GM21723 (cell line): Measurements from ENCODE around the gene LAMA3.

Experiments
- ATAC-seq: cut with Tn5 transposase; IDR thresholded peaks from one replicate; pipeline ENCODE4 v1.9.1; 2021; ENCODE audit warnings: mild to moderate bottlenecking, moderate library complexity; ENCODE audit not compliant: unreplicated experiment

Gene LAMA3

GRCh38 chr18:23871410-23871809, 182.2 kb downstream of the LAMA3 start:
- no peak for ATAC-seq

GRCh38 chr18:23872701-23873550, 183.7 kb downstream of the LAMA3 start:
- ATAC-seq = no peak

- no peak for ATAC-seq
Measured at GRCh38 chr18:23875966-23876895, 187.0 kb downstream of the LAMA3 start.

- ATAC-seq = no peak
Measured at GRCh38 chr18:23876921-23877320, 187.7 kb downstream of the LAMA3 start.

GRCh38 chr18:23877371-23877770, 188.1 kb downstream of the LAMA3 start:
- ATAC-seq = no peak

- no peak for ATAC-seq
Measured at GRCh38 chr18:23878336-23878900, 189.2 kb downstream of the LAMA3 start.

GRCh38 chr18:23879126-23879525, 189.9 kb downstream of the LAMA3 start:
- ATAC-seq = no peak

GRCh38 chr18:23879544-23879943, 190.3 kb downstream of the LAMA3 start:
- no peak for ATAC-seq

- no peak for ATAC-seq
Measured at GRCh38 chr18:23879966-23880565, 190.8 kb downstream of the LAMA3 start.

- ATAC-seq = no peak
Measured at GRCh38 chr18:23880931-23881617, 191.8 kb downstream of the LAMA3 start.

GRCh38 chr18:23881778-23882177, 192.5 kb downstream of the LAMA3 start:
- no peak for ATAC-seq

GRCh38 chr18:23882616-23883276, 193.5 kb downstream of the LAMA3 start:
- ATAC-seq = no peak

GRCh38 chr18:23883277-23883790, 194.1 kb downstream of the LAMA3 start:
- ATAC-seq = no peak

GRCh38 chr18:23884681-23885375, 195.6 kb downstream of the LAMA3 start:
- ATAC-seq = no peak

- ATAC-seq = no peak
Measured at GRCh38 chr18:23885750-23886149, 196.5 kb downstream of the LAMA3 start.

- ATAC-seq = no peak
Measured at GRCh38 chr18:23887035-23887434, 197.8 kb downstream of the LAMA3 start.

GRCh38 chr18:23887493-23887892, 198.2 kb downstream of the LAMA3 start:
- no peak for ATAC-seq

- no peak for ATAC-seq
Measured at GRCh38 chr18:23888881-23889280, 199.6 kb downstream of the LAMA3 start.

- ATAC-seq = no peak
Measured at GRCh38 chr18:23889907-23890306, 200.7 kb downstream of the LAMA3 start.
